Muscle layer of duodenum (tissue), 2 donors: ENCODE measurements around the gene VWA8.
"Not testable (repeated sequence)": the region's sequence is repeated elsewhere in the genome, so short reads cannot be mapped to it uniquely, and the experiment has no call there.

Source experiments
- H3K27ac ChIP-seq: one replicate; pipeline ENCODE4 v1.7.0; 2013; ENCODE audit warnings: mild to moderate bottlenecking, low read length
- H3K27me3 ChIP-seq: one replicate; pipeline ENCODE4 v1.7.0; 2013; ENCODE audit warnings: low read depth, mild to moderate bottlenecking, control low read depth, low read length
- H3K36me3 ChIP-seq, 2 donors: one replicate each; pipeline ENCODE4 v1.7.0; 2013; ENCODE audit warnings: low read length in 2 of 2, control low read depth in 1 of 2, mild to moderate bottlenecking in 1 of 2; ENCODE audit not compliant: insufficient read depth in 2 of 2, control insufficient read depth in 1 of 2
- H3K4me1 ChIP-seq, 2 donors: one replicate each; pipeline ENCODE4 v1.7.0; 2013; ENCODE audit warnings: low read length in 2 of 2, mild to moderate bottlenecking in 2 of 2, control low read depth in 1 of 2, moderate library complexity in 1 of 2; ENCODE audit not compliant: insufficient read depth in 2 of 2, control insufficient read depth in 1 of 2
- H3K4me3 ChIP-seq, 2 donors: one replicate each; pipeline ENCODE4 v1.7.0; 2013; ENCODE audit warnings: low read length in 2 of 2, low read depth in 1 of 2, mild to moderate bottlenecking in 1 of 2
- H3K9me3 ChIP-seq, 2 donors: one replicate each; pipeline ENCODE4 v1.7.0; 2013; ENCODE audit warnings: low read length in 2 of 2, control low read depth in 1 of 2, mild to moderate bottlenecking in 1 of 2; ENCODE audit not compliant: control insufficient read depth in 1 of 2
- donor health status: healthy.

VWA8 gene

GRCh38 chr13:41579881-41580280 is 381.0 kb downstream of the VWA8 start:
- Histone ChIP-seq H3K36me3 (peaks cover 0 to 4% of the 10 kb centered on the region in 2 donors), H3K27ac (no peak overlapping the region), H3K4me1 (no peaks in the 10 kb centered on the region), H3K9me3 (no peaks in the 10 kb centered on the region), H3K27me3 (no peaks in the 10 kb centered on the region), H3K4me3 (no peak overlapping the region)

DNA sequence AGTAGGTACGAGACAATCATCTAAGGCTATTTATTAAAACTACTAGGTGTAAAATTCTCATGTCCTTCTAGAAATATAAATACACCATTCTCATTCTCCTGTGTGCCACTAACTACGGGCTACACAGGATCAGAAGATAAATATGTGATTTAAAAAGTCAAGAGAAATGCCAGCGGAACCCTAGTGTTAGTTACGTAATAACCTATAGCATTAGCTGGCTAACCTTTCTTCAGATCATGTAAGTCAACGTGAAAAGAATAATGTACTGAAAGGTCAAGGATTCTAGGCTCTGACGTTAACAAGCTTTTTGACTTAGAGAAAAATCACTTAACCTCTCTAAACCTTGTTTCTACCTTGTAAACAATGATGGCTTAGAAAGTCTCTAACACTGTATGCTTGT is 381.7 kb downstream of the VWA8 start:
- Histone ChIP-seq H3K4me1 (no peaks in the 10 kb centered on the region), H3K36me3 (peaks cover 0 to 7% of the 10 kb centered on the region in 2 donors), H3K27me3 (no peaks in the 10 kb centered on the region), H3K9me3 (no peaks in the 10 kb centered on the region), H3K4me3 (no peak overlapping the region), H3K27ac (no peak overlapping the region)

DNA sequence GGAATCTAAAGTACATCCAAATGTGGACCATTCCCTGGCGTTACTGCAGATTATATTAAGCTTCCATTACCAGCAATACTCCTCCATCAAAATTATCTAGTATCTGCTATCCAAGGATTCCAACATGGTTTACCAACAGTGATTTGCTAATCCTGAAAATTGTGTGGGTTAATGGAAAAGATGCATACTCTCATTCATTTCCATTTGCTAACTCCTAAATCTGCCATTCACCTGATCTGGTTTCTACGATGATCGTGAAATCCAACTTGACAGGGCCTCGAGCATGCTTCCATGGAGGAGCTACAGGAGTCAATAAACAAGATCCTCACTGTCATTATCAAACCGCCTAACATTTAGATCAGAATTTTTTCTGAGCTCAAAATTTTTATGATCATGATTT is 382.5 kb downstream of the VWA8 start:
- H3K27ac ChIP-seq = no peak overlapping the region
- no peak overlapping the region for H3K4me3 ChIP-seq
- H3K27me3 ChIP-seq = no peaks in the 10 kb centered on the region
- H3K36me3 ChIP-seq = peaks cover 0 to 7% of the 10 kb centered on the region in 2 donors
- H3K4me1 ChIP-seq = no peaks in the 10 kb centered on the region
- H3K9me3 ChIP-seq = no peaks in the 10 kb centered on the region

DNA sequence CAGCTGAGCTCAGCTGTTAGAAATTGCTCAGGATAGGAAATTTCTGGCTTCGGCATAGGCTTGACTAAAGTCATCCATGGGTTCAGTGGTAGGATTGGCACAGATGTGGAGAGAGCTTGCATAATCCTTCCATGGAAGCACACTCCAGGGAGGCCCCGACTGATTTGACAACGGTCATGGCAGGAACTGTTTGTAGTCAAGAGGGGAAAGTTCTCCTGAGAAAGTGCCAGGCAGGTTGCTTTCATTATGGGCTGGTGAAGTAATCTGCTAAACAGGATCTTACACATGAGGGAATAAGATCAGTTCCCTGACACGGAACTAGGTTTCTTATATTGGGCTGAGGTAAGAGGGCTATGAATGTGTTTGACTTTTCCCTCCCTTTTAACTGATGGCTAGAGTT is 383.5 kb downstream of the VWA8 start:
- H3K4me3 ChIP-seq = no peak overlapping the region
- H3K27me3 ChIP-seq = no peaks in the 10 kb centered on the region
- no peak overlapping the region for H3K27ac ChIP-seq

DNA sequence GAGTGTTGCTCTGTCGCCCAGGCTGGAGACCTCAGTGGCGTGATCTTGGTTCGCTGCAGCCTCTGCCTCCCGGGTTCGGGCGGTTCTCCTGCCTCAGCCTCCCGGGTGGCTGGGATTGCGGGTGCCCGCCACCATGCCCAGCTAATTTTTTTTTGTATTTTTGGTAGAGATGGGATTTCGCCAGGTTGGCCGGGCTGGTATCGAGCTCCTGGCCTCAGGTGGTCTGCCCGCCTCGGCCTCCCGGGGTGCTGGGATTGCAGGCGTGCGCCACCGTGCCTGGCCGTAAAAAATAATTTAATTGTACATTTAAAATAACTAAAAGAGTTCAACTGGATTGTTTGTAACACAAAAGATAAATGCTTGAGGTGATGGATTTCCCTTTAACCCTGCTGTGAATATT is 387.3 kb downstream of the VWA8 start:
- not testable (repeated sequence) for H3K36me3 ChIP-seq, H3K27me3 ChIP-seq, H3K9me3 ChIP-seq, H3K27ac ChIP-seq, H3K4me1 ChIP-seq, H3K4me3 ChIP-seq

More for the DNA sequence above, 383.5 kb downstream of the VWA8 start:
- Histone ChIP-seq H3K36me3 (peaks cover 0 to 7% of the 10 kb centered on the region in 2 donors), H3K4me1 (no peaks in the 10 kb centered on the region), H3K9me3 (no peaks in the 10 kb centered on the region)

- not testable (repeated sequence) for H3K4me1 ChIP-seq, H3K9me3 ChIP-seq, H3K27ac ChIP-seq, H3K4me3 ChIP-seq, H3K27me3 ChIP-seq
- H3K36me3 ChIP-seq = peaks cover 0 to 11% of the 10 kb centered on the region in 2 donors
These were observed 389.0 kb downstream of the VWA8 start for GRCh38 chr13:41571817-41572340.

DNA sequence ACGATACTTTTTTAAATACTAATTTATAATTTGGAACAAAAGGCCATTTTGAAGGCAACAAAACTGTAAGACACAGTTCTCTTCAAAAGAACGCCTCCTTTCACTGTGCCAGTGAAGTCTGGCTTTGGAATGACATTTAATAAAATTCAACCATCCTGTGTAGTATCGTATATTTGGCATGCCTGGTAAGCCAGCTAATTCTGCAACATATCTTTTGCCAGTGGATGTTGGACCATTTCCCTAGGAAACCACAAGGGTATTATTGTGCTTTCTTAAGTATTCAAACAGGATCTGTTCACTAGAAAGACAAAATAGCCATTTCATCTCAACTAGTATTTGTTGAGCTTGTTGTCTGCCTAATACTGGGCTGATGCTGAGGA is 391.9 kb downstream of the VWA8 start:
- peaks cover 0 to 4% of the 10 kb centered on the region in 2 donors for H3K36me3 ChIP-seq
- H3K27ac ChIP-seq = no peak overlapping the region
- H3K4me3 ChIP-seq = no peak overlapping the region
- peaks cover 0 to 7% of the 10 kb centered on the region in 2 donors for H3K4me1 ChIP-seq
- no peaks in the 10 kb centered on the region for H3K27me3 ChIP-seq
- no peaks in the 10 kb centered on the region for H3K9me3 ChIP-seq

DNA sequence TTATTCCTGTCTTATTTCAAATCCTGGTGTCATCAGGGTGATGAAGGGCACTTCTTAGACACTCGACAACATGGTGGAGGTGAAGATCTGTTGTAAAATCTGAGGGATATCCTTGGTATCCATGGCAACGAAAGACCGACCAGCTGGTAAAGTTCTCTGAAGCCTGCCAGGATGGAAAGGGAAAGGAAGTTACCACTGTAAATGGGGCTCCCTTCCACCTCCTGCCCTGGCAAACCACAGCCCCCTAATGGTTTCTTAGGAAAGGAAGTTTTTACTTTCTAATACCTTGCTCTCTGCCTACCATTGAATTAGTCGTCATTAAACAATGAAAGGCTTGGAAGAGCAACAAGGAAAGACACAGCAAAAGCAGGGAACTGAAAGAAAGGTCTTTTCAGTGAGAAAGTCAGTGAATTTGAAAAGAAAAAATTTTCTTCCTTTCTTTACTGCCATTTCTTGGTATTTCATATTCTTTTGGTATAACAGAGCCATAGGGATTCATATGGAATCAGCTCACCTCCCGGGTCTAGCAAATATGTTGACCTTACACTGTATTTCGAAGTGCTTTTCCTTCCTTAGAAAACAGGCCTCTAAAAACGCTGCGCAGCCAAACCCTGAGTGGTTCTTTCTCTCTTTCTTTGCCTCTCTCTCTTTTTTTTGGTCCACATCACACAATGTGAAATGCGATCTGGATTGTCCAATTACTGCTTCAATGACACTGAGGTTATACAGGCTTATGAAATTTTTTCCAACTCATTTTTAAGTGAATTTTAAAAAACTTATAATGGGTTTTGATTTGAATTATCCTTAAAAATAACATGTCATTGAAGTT is 392.6 kb downstream of the VWA8 start:
- H3K36me3 ChIP-seq = peaks cover 0 to 4% of the 10 kb centered on the region in 2 donors
- H3K27me3 ChIP-seq = no peaks in the 10 kb centered on the region
- peaks cover 0 to 9% of the 10 kb centered on the region in 2 donors for H3K4me1 ChIP-seq
- no peaks in the 10 kb centered on the region for H3K9me3 ChIP-seq
- no peak overlapping the region for H3K27ac ChIP-seq
- no peak overlapping the region for H3K4me3 ChIP-seq

- H3K27ac ChIP-seq = no peak overlapping the region
- H3K4me1 ChIP-seq = peaks cover 0 to 19% of the 10 kb centered on the region in 2 donors
- no peaks in the 10 kb centered on the region for H3K9me3 ChIP-seq
- H3K4me3 ChIP-seq = no peak overlapping the region
- H3K36me3 ChIP-seq = peaks cover 0 to 4% of the 10 kb centered on the region in 2 donors
- no peaks in the 10 kb centered on the region for H3K27me3 ChIP-seq
These were observed 393.5 kb downstream of the VWA8 start for GRCh38 chr13:41567363-41567762.

- Histone ChIP-seq H3K4me3 (no peak overlapping the region), H3K36me3 (peaks cover 0 to 4% of the 10 kb centered on the region in 2 donors), H3K9me3 (no peaks in the 10 kb centered on the region), H3K27me3 (no peaks in the 10 kb centered on the region), H3K4me1 (peaks cover 0 to 29% of the 10 kb centered on the region in 2 donors), H3K27ac (no peak overlapping the region)
These were observed 395.1 kb downstream of the VWA8 start for GRCh38 chr13:41565846-41566245.

GRCh38 chr13:41565216-41565615 is 395.7 kb downstream of the VWA8 start:
- Histone ChIP-seq H3K4me1 (peaks cover 0 to 29% of the 10 kb centered on the region in 2 donors), H3K36me3 (peaks cover 0 to 4% of the 10 kb centered on the region in 2 donors), H3K27ac (no peak overlapping the region), H3K4me3 (no peak overlapping the region), H3K9me3 (no peaks in the 10 kb centered on the region), H3K27me3 (no peaks in the 10 kb centered on the region)

- H3K9me3 ChIP-seq = no peaks in the 10 kb centered on the region
- no peaks in the 10 kb centered on the region for H3K27me3 ChIP-seq
- H3K36me3 ChIP-seq = peaks cover 0 to 4% of the 10 kb centered on the region in 2 donors
- peaks cover 0 to 29% of the 10 kb centered on the region in 2 donors for H3K4me1 ChIP-seq
- no peak overlapping the region for H3K27ac ChIP-seq
- H3K4me3 ChIP-seq = no peak overlapping the region
These were observed 396.9 kb downstream of the VWA8 start for GRCh38 chr13:41563984-41564365.
